Measurements from ENCODE around the gene LRRC8A. TPM values are rescaled to one million over a fixed set of nuclear protein-coding genes. Genes with fewer than 3 reads are reported as not detected.
A peak's percentile ranks its signal among the peaks of the same experiment; 100 is the strongest.

Gene LRRC8A
- total and polyA plus RNA-seq, 12 donors = 9.0 to 88.3 (median 34.5) TPM

GRCh38 chr9:128892221-128892921, 10.4 kb downstream of the LRRC8A start:
- intact Hi-C loops (cut with DNase I) = no loop called here
- H3K27ac ChIP-seq = peak overlapping the region in 3 of 5 donors; percentile 43 to 79 (median 78)
- TF ChIP-seq CTCF (IDR thresholded peaks at IDR 0.05) (no peak), POLR2A (IDR thresholded peaks at IDR 0.05) (no peak)
- peak; percentile 58 to 92 (median 86) for DNase-seq
- H3K4me3 ChIP-seq = no peak overlapping the region
- no peaks in the 10 kb centered on the region for H3K9me3 ChIP-seq (replicated peaks in 1 of 3)
- 52 to 80% (median 57%) methylated on average over 3 to 17 of the region's 17 CpGs for WGBS, 4 donors
- peaks cover 19 to 22% of the 10 kb centered on the region in 2 donors for H3K4me1 ChIP-seq (replicated peaks in 1 of 2)
- no peaks in the 10 kb centered on the region for H3K27me3 ChIP-seq
- peaks cover 0 to 12% of the 10 kb centered on the region in 2 donors for H3K36me3 ChIP-seq (replicated peaks in 1 of 2)

- WGBS, 4 donors = 82 to 93% (median 89%) methylated on average over 6 to 8 of the region's 8 CpGs
- TF ChIP-seq CTCF (IDR thresholded peaks at IDR 0.05) (no peak), POLR2A (IDR thresholded peaks at IDR 0.05) (no peak)
- Histone ChIP-seq H3K4me3 (no peak overlapping the region), H3K27me3 (no peaks in the 10 kb centered on the region), H3K27ac (peak overlapping the region in 2 of 5 donors; percentile 78 to 79), H3K4me1 (replicated peaks in 1 of 2) (peaks cover 16 to 19% of the 10 kb centered on the region in 2 donors), H3K36me3 (replicated peaks in 1 of 2) (peaks cover 0 to 15% of the 10 kb centered on the region in 2 donors), H3K9me3 (replicated peaks in 1 of 3) (no peaks in the 10 kb centered on the region)
- no peak for DNase-seq
- intact Hi-C loops (cut with DNase I) = no loop called here
Observed at GRCh38 chr9:128893354-128893753, 11.4 kb downstream of the LRRC8A start.

- Histone ChIP-seq H3K27ac (no peak overlapping the region), H3K4me1 (replicated peaks in 1 of 2) (peaks cover 17 to 19% of the 10 kb centered on the region in 2 donors), H3K9me3 (replicated peaks in 1 of 3) (no peaks in the 10 kb centered on the region), H3K27me3 (no peaks in the 10 kb centered on the region), H3K4me3 (no peak overlapping the region), H3K36me3 (replicated peaks in 1 of 2) (peaks cover 0 to 19% of the 10 kb centered on the region in 2 donors)
- WGBS, 4 donors = 81 to 85% (median 83%) methylated on average over 2 of the region's 2 CpGs
- intact Hi-C loops (cut with DNase I) = no loop called here
- DNase-seq = no peak
- TF ChIP-seq POLR2A (IDR thresholded peaks at IDR 0.05) (no peak), CTCF (IDR thresholded peaks at IDR 0.05) (no peak)
Observed at GRCh38 chr9:128894764-128895163, 12.8 kb downstream of the LRRC8A start.

GRCh38 chr9:128895556-128895955, 13.6 kb downstream of the LRRC8A start:
- H3K36me3 ChIP-seq (replicated peaks in 1 of 2) = peaks cover 0 to 19% of the 10 kb centered on the region in 2 donors
- TF ChIP-seq POLR2A (IDR thresholded peaks at IDR 0.05) (no peak), CTCF (IDR thresholded peaks at IDR 0.05) (no peak)
- WGBS, 4 donors = 83 to 100% (median 88%) methylated on average over 1 to 4 of the region's 4 CpGs
- no peaks in the 10 kb centered on the region for H3K27me3 ChIP-seq
- H3K4me1 ChIP-seq (replicated peaks in 1 of 2) = peaks cover 19 to 21% of the 10 kb centered on the region in 2 donors
- DNase-seq = no peak
- intact Hi-C loops (cut with DNase I) = no loop called here
- no peak overlapping the region for H3K27ac ChIP-seq
- no peak overlapping the region for H3K4me3 ChIP-seq
- no peaks in the 10 kb centered on the region for H3K9me3 ChIP-seq (replicated peaks in 1 of 3)
